ENCODE results near the gene KRTAP16-1. TPM values are rescaled to one million over a fixed set of nuclear protein-coding genes. Genes with fewer than 3 reads are reported as not detected.

The KRTAP16-1 gene
- total and polyA plus RNA-seq, 2 donors (not counting 3 experiments of a cell fraction or from before 2014, with no cell fraction given), result not detected

GRCh38 chr17:41308251-41308917 is 725 bp downstream of the KRTAP16-1 start:
- Histone ChIP-seq H3K9me1 (replicated peaks; ENCODE audit: control insufficient read depth, extremely low read depth, insufficient read depth, low read length) (no peaks in the 10 kb centered on the region), H3K4me3 (replicated peaks in 1 of 3; ENCODE audit: insufficient read depth in 1 of 3, low read depth in 1 of 3, low read length in 3 of 3) (no peak overlapping the region), H3K27ac (ENCODE audit: insufficient read depth, low read depth, low read length) (no peak overlapping the region), H3K4me2 (ENCODE audit: insufficient read depth, low read length) (no peak overlapping the region), H2AFZ (ENCODE audit: low read depth, low read length) (no peak overlapping the region), H3K9me3 (replicated peaks; ENCODE audit: control insufficient read depth, insufficient read depth, low read length) (no peaks in the 10 kb centered on the region), H3K36me3 (ENCODE audit: control insufficient read depth in 2 of 2, extremely low read depth in 1 of 2, insufficient read depth in 2 of 2, low read length in 2 of 2) (no peaks in the 10 kb centered on the region), H3K79me2 (ENCODE audit: control insufficient read depth, insufficient read depth, low read length) (no peaks in the 10 kb centered on the region), H3K4me1 (ENCODE audit: control insufficient read depth, extremely low read depth, insufficient read depth, low read length) (no peaks in the 10 kb centered on the region), H3K27me3 (ENCODE audit: control insufficient read depth in 2 of 2, insufficient read depth in 2 of 2, low read length in 2 of 2) (no peaks in the 10 kb centered on the region), H3K9ac (replicated peaks; ENCODE audit: extremely low read depth, insufficient read depth, low read length) (no peak overlapping the region), H4K20me1 (replicated peaks; ENCODE audit: control insufficient read depth, extremely low read depth, insufficient read depth, low read length) (no peaks in the 10 kb centered on the region)
- no peak for DNase-seq (ENCODE audit: low read depth, low spot score)
- dilution Hi-C loops (cut with MboI; ENCODE audit: extremely low pct_ligation_motif_present, low sequenced_read_pairs) (no loop called here), intact Hi-C loops (cut with micrococcal nuclease) (no loop called here)
- ChIA-PET CTCF (no interaction called here), POLR2A (no interaction called here)
- TF ChIP-seq FOS (IDR thresholded peaks at IDR 0.05; ENCODE audit: borderline replicate concordance, insufficient read depth, low read length) (no peak), EZH2 (IDR thresholded peaks at IDR 0.05; ENCODE audit: borderline replicate concordance, low read depth, low read length, severe bottlenecking) (no peak), GATA2 (IDR thresholded peaks at IDR 0.05; ENCODE audit: insufficient read depth, insufficient read length, low read depth, low read length) (no peak)
- BruUV-seq (replicated peaks), result no TSS peak
- no peak for FAIRE-seq

DNA sequence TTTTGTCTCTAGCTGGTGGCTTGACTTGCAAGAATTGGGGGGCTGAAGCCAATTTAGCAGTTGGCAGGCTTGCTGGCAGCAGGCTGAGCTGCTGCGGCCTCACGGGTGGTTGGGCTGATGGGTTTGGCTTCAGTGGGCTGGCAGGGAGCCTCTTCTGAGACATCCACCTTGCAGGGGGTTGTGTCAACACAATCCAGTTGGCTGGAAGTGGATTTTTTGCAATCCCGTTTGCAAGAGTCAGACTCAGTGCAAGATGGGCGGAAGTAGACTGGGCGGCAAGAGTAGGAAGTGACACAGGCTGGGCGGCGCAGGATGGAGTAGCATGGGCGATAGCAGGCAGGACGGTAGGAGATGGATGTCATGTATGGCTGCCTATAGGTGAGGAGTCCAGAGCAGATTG is 1.5 kb downstream of the KRTAP16-1 start:
- ChIA-PET POLR2A (no interaction called here), CTCF (no interaction called here)
- no peak overlapping the region for H3K27ac ChIP-seq (ENCODE audit: insufficient read depth, low read depth, low read length)
- H3K4me2 ChIP-seq (ENCODE audit: insufficient read depth, low read length), result no peak overlapping the region
- intact Hi-C loops (cut with micrococcal nuclease) (no loop called here), dilution Hi-C loops (cut with MboI; ENCODE audit: extremely low pct_ligation_motif_present, low sequenced_read_pairs) (no loop called here)
- H3K79me2 ChIP-seq (ENCODE audit: control insufficient read depth, insufficient read depth, low read length), result no peaks in the 10 kb centered on the region
- no peak overlapping the region for H3K9ac ChIP-seq (replicated peaks; ENCODE audit: extremely low read depth, insufficient read depth, low read length)
- H3K36me3 ChIP-seq (ENCODE audit: control insufficient read depth in 2 of 2, extremely low read depth in 1 of 2, insufficient read depth in 2 of 2, low read length in 2 of 2), result no peaks in the 10 kb centered on the region
- no peak overlapping the region for H3K4me3 ChIP-seq (replicated peaks in 1 of 3; ENCODE audit: insufficient read depth in 1 of 3, low read depth in 1 of 3, low read length in 3 of 3)
- DNase-seq (ENCODE audit: low read depth, low spot score) (no peak), FAIRE-seq (no peak)
- no peaks in the 10 kb centered on the region for H3K27me3 ChIP-seq (ENCODE audit: control insufficient read depth in 2 of 2, insufficient read depth in 2 of 2, low read length in 2 of 2)
- H3K9me1 ChIP-seq (replicated peaks; ENCODE audit: control insufficient read depth, extremely low read depth, insufficient read depth, low read length), result no peaks in the 10 kb centered on the region
- BruUV-seq (replicated peaks), result no TSS peak
- no peak for TF ChIP-seq MAX (IDR thresholded peaks at IDR 0.05; ENCODE audit: insufficient read depth, insufficient read length)
- no peak for TF ChIP-seq FOS (IDR thresholded peaks at IDR 0.05; ENCODE audit: borderline replicate concordance, insufficient read depth, low read length)
- no peak for TF ChIP-seq MYC (IDR thresholded peaks at IDR 0.05; ENCODE audit: low read depth, low read length)
- no peak for TF ChIP-seq CTCF (IDR thresholded peaks at IDR 0.05; ENCODE audit: extremely low read depth in 1 of 2, insufficient read depth in 1 of 2, low read depth in 1 of 2, low read length in 2 of 2)
- TF ChIP-seq POLR2AphosphoS5 (IDR thresholded peaks at IDR 0.05; ENCODE audit: insufficient read depth, low read depth, low read length), result no peak
- TF ChIP-seq EZH2 (IDR thresholded peaks at IDR 0.05; ENCODE audit: borderline replicate concordance, low read depth, low read length, severe bottlenecking), result no peak
- no peak for TF ChIP-seq POLR2A (IDR thresholded peaks at IDR 0.05; ENCODE audit: low read depth, low read length)
- TF ChIP-seq GATA2 (IDR thresholded peaks at IDR 0.05; ENCODE audit: insufficient read depth, insufficient read length, low read depth, low read length), result no peak
- no peak for TF ChIP-seq JUN (IDR thresholded peaks at IDR 0.05; ENCODE audit: borderline replicate concordance, insufficient read depth, insufficient read length, low read depth)
- H3K4me1 ChIP-seq (ENCODE audit: control insufficient read depth, extremely low read depth, insufficient read depth, low read length), result no peaks in the 10 kb centered on the region
- H2AFZ ChIP-seq (ENCODE audit: low read depth, low read length), result no peak overlapping the region
- no peaks in the 10 kb centered on the region for H3K9me3 ChIP-seq (replicated peaks; ENCODE audit: control insufficient read depth, insufficient read depth, low read length)
- H4K20me1 ChIP-seq (replicated peaks; ENCODE audit: control insufficient read depth, extremely low read depth, insufficient read depth, low read length), result no peaks in the 10 kb centered on the region

Measured in endothelial cell of umbilical vein (primary cell).